ENCODE measurements around the gene FAM53A. TPM values are rescaled to one million over a fixed set of nuclear protein-coding genes. Genes with fewer than 3 reads are reported as not detected.

Gene FAM53A
- total and polyA plus RNA-seq, 2 of the 4 experiments (the other 2 are of a cell fraction): 2.0 to 3.1 TPM

DNA sequence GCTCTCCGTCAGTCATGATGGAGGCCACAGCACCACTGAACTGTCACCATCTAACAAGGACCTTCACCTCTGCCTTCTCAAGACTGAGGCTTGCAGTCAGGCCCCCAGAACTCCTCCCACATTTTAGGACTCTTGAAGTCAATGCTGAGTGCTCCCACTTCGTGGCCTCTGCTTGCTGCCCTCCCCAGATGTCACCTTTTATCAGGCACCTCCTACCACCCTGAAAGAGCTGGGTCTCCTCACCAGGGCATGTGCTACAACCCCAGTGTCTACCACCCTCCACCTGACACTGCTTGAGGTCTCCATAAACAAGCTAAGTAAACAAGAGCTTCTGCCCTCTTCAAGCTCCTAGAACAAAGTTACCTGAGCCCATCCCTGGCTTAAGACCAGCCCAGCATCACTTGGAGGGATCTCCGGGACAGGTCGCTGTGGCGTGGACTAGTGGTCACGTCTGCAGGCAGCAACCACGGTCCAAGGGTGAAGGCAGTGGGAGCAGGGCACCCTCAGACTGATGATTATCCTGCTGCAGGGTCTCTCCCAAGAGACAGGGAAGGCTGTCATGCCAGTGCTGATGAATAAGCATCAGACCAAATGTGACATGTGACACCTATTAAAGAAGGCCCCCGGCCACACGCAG, 7.7 kb upstream of the FAM53A start:
- H3K27me3 ChIP-seq (ENCODE audit: control insufficient read depth, insufficient read depth, low read length): no peaks in the 10 kb centered on the region
- no peak overlapping the region for H3K23ac ChIP-seq (ENCODE audit: low read depth, low read length)
- H3K9me1 ChIP-seq (ENCODE audit: insufficient read depth, low read length): no peaks in the 10 kb centered on the region
- no peak for ATAC-seq (ENCODE audit: low read depth)
- H4K5ac ChIP-seq (ENCODE audit: low read depth, low read length): no peak overlapping the region
- WGBS, 2 experiments (ENCODE audit: extremely low coverage in 2 of 2, insufficient read length in 1 of 2): 100% methylated on average over 3 of the region's 9 CpGs; no CpG with 5 or more reads in 1 of the 2 experiments
- ChIA-PET CTCF (interaction anchor here (2.1 kb wide), 1 partner anchor 11 kb away, joined by 22 read pairs; no protein-coding TSS in a partner anchor), POLR2A (ENCODE audit: unreplicated experiment) (no interaction called here)
- no peak overlapping the region for H3K4me2 ChIP-seq (ENCODE audit: low read depth, low read length)
- BruUV-seq (replicated peaks): no TSS peak
- no peak overlapping the region for H2BK120ac ChIP-seq (ENCODE audit: low read depth, low read length)
- no peak overlapping the region for H2BK20ac ChIP-seq (ENCODE audit: low read depth, low read length)
- H3K56ac ChIP-seq (ENCODE audit: extremely low read depth, insufficient read depth, low read length): no peak overlapping the region
- no peak overlapping the region for H2BK15ac ChIP-seq (ENCODE audit: low read depth, low read length)
- H2AK5ac ChIP-seq (ENCODE audit: low read depth, low read length): no peak overlapping the region
- no peaks in the 10 kb centered on the region for H3K9me3 ChIP-seq (ENCODE audit: control insufficient read depth, insufficient read depth, low read length)
- no peak overlapping the region for H3K4ac ChIP-seq (ENCODE audit: low read depth, low read length)
- H3K4me3 ChIP-seq (ENCODE audit: insufficient read depth, low read depth, low read length): no peak overlapping the region
- H4K91ac ChIP-seq (ENCODE audit: insufficient read depth, low read depth, low read length): no peak overlapping the region
- intact Hi-C loops (cut with micrococcal nuclease) (no loop called here), in situ Hi-C loops (cut with MboI; ENCODE audit: low sequenced_read_pairs) (no loop called here), dilution Hi-C loops (cut with HindIII; ENCODE audit: low sequenced_read_pairs, unreplicated experiment) (no loop called here)
- H4K20me1 ChIP-seq (ENCODE audit: insufficient read depth, low read length): peaks cover 21% of the 10 kb centered on the region
- H4K8ac ChIP-seq (ENCODE audit: low read depth in 2 of 2, low read length in 2 of 2): no peak overlapping the region
- H2AK9ac ChIP-seq (replicated peaks; ENCODE audit: low read depth, low read length, poor library complexity): no peak overlapping the region
- H3K4me1 ChIP-seq (ENCODE audit: control insufficient read depth, insufficient read depth, low read length): no peaks in the 10 kb centered on the region
- peaks cover 45% of the 10 kb centered on the region for H3K36me3 ChIP-seq (ENCODE audit: control insufficient read depth, insufficient read depth, low read length)
- peaks cover 0 to 23% of the 10 kb centered on the region in 2 experiments; a peak in 3 of 4 replicates for H3K79me1 ChIP-seq (ENCODE audit: low read depth in 1 of 2, low read length in 2 of 2)
- no peak overlapping the region for H3K14ac ChIP-seq (replicated peaks; ENCODE audit: low read depth, low read length)
- no peak overlapping the region for H3K9ac ChIP-seq (ENCODE audit: low read depth, low read length)
- H3K27ac ChIP-seq (ENCODE audit: insufficient read depth, low read length): no peak overlapping the region
- H2BK5ac ChIP-seq (ENCODE audit: low read depth, low read length, poor library complexity, severe bottlenecking): no peak overlapping the region
- H2AFZ ChIP-seq (replicated peaks; ENCODE audit: low read length, poor library complexity): no peak overlapping the region
- DNase-seq: no peak
- TF ChIP-seq MXI1 (IDR thresholded peaks at IDR 0.05; ENCODE audit: borderline replicate concordance, low read depth, low read length) (no peak), RFX5 (IDR thresholded peaks at IDR 0.05; ENCODE audit: low read depth, low read length) (no peak), RCOR1 (IDR thresholded peaks at IDR 0.05; ENCODE audit: insufficient replicate concordance, low read length) (no peak), RAD21 (IDR thresholded peaks at IDR 0.05; ENCODE audit: low read length) (no peak), NFE2L2 (IDR thresholded peaks at IDR 0.05; ENCODE audit: low read depth, low read length) (no peak), MAFK (IDR thresholded peaks at IDR 0.05; ENCODE audit: low read depth, low read length) (no peak), FOS (IDR thresholded peaks at IDR 0.05; ENCODE audit: low read depth, low read length) (no peak), SMC3 (IDR thresholded peaks at IDR 0.05; ENCODE audit: low read depth, low read length) (no peak), CHD1 (IDR thresholded peaks at IDR 0.05; ENCODE audit: low read depth, low read length) (no peak), CEBPB (IDR thresholded peaks at IDR 0.05; ENCODE audit: low read depth, low read length) (no peak), POLR2A (IDR thresholded peaks at IDR 0.05; ENCODE audit: low read depth, low read length) (no peak), MAZ (IDR thresholded peaks at IDR 0.05; ENCODE audit: borderline replicate concordance, low read depth, low read length) (no peak), BHLHE40 (IDR thresholded peaks at IDR 0.05; ENCODE audit: low read depth, low read length) (no peak)
- TF ChIP-seq, protein P1, sequence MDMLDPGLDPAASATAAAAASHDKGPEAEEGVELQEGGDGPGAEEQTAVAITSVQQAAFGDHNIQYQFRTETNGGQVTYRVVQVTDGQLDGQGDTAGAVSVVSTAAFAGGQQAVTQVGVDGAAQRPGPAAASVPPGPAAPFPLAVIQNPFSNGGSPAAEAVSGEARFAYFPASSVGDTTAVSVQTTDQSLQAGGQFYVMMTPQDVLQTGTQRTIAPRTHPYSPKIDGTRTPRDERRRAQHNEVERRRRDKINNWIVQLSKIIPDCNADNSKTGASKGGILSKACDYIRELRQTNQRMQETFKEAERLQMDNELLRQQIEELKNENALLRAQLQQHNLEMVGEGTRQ (IDR thresholded peaks at IDR 0.05; ENCODE audit: low read depth, low read length): no peak
- TF ChIP-seq, protein P2, sequence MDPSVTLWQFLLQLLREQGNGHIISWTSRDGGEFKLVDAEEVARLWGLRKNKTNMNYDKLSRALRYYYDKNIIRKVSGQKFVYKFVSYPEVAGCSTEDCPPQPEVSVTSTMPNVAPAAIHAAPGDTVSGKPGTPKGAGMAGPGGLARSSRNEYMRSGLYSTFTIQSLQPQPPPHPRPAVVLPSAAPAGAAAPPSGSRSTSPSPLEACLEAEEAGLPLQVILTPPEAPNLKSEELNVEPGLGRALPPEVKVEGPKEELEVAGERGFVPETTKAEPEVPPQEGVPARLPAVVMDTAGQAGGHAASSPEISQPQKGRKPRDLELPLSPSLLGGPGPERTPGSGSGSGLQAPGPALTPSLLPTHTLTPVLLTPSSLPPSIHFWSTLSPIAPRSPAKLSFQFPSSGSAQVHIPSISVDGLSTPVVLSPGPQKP (IDR thresholded peaks at IDR 0.05; ENCODE audit: borderline replicate concordance, low read depth, low read length): no peak
- TF ChIP-seq, protein P3, sequence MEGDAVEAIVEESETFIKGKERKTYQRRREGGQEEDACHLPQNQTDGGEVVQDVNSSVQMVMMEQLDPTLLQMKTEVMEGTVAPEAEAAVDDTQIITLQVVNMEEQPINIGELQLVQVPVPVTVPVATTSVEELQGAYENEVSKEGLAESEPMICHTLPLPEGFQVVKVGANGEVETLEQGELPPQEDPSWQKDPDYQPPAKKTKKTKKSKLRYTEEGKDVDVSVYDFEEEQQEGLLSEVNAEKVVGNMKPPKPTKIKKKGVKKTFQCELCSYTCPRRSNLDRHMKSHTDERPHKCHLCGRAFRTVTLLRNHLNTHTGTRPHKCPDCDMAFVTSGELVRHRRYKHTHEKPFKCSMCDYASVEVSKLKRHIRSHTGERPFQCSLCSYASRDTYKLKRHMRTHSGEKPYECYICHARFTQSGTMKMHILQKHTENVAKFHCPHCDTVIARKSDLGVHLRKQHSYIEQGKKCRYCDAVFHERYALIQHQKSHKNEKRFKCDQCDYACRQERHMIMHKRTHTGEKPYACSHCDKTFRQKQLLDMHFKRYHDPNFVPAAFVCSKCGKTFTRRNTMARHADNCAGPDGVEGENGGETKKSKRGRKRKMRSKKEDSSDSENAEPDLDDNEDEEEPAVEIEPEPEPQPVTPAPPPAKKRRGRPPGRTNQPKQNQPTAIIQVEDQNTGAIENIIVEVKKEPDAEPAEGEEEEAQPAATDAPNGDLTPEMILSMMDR (conservative IDR thresholded peaks at IDR 0.05; ENCODE audit: low read depth, low read length): no peak
- no peak overlapping the region for H3K18ac ChIP-seq (ENCODE audit: low read depth, low read length)
